ENCODE measurements around the gene OR13C9.
A peak's percentile ranks its signal among the peaks of the same experiment; 100 is the strongest.
"Not testable (repeated sequence)": the region's sequence is repeated elsewhere in the genome, so short reads cannot be mapped to it uniquely, and the experiment has no call there.

OR13C9 gene

GRCh38 chr9:104618104-104618503 is at the start of gene OR13C9:
Gene OR13C9 (minus strand): TSS chr9:104618204. CDS start chr9:104618204, 0 bp downstream.
- no peak for DNase-seq (ENCODE audit: low read depth)

- DNase-seq (ENCODE audit: low read depth): no peak
Measured at GRCh38 chr9:104658496-104659195, 40.6 kb upstream of the OR13C9 start.

GRCh38 chr9:104635456-104635855 is 17.5 kb upstream of the OR13C9 start:
- no peak for DNase-seq (ENCODE audit: low read depth)

GRCh38 chr9:104633976-104634520 is 16.0 kb upstream of the OR13C9 start:
- DNase-seq (ENCODE audit: low read depth): no peak

- DNase-seq (ENCODE audit: low read depth): not testable (repeated sequence)
Measured at GRCh38 chr9:104625964-104626363, 8.0 kb upstream of the OR13C9 start.

- no peak for DNase-seq (ENCODE audit: low read depth)
Measured at GRCh38 chr9:104617418-104617817, 586 bp downstream of the OR13C9 start.

GRCh38 chr9:104611213-104611612 is 6.8 kb downstream of the OR13C9 start:
- no peak for DNase-seq (ENCODE audit: low read depth)

- DNase-seq (ENCODE audit: low read depth): no peak
Measured at GRCh38 chr9:104608336-104608735, 9.7 kb downstream of the OR13C9 start.

GRCh38 chr9:104606152-104606551 is 11.9 kb downstream of the OR13C9 start:
- DNase-seq (ENCODE audit: low read depth): no peak

- DNase-seq (ENCODE audit: low read depth): not testable (repeated sequence)
Measured at GRCh38 chr9:104605527-104605926, 12.5 kb downstream of the OR13C9 start, which contains the start of gene OR13C2. Gene OR13C2 (minus strand): TSS chr9:104605627. CDS start chr9:104605627, 0 bp downstream.

- DNase-seq (ENCODE audit: low read depth): no peak
Measured at GRCh38 chr9:104604801-104605200, 13.2 kb downstream of the OR13C9 start.

GRCh38 chr9:104599313-104599712 is 18.7 kb downstream of the OR13C9 start, which contains the start of gene OR13C5:
Gene OR13C5 (minus strand): TSS chr9:104599413. CDS start chr9:104599413, 0 bp downstream.
- not testable (repeated sequence) for DNase-seq (ENCODE audit: low read depth)

GRCh38 chr9:104598749-104599148 is 19.3 kb downstream of the OR13C9 start:
- not testable (repeated sequence) for DNase-seq (ENCODE audit: low read depth)

- no peak for DNase-seq (ENCODE audit: low read depth)
Measured at GRCh38 chr9:104589626-104590025, 28.4 kb downstream of the OR13C9 start.

- peak; percentile 77 for DNase-seq (ENCODE audit: low read depth)
Measured at GRCh38 chr9:104586496-104587180, 31.4 kb downstream of the OR13C9 start.

GRCh38 chr9:104580562-104580961 is 37.4 kb downstream of the OR13C9 start:
- DNase-seq (ENCODE audit: low read depth): no peak

GRCh38 chr9:104577263-104577662 is 40.7 kb downstream of the OR13C9 start:
- no peak for DNase-seq (ENCODE audit: low read depth)

GRCh38 chr9:104575456-104575855 is 42.5 kb downstream of the OR13C9 start:
- DNase-seq (ENCODE audit: low read depth): peak; percentile 9

- DNase-seq (ENCODE audit: low read depth): no peak
Measured at GRCh38 chr9:104572612-104573011, 45.4 kb downstream of the OR13C9 start.

GRCh38 chr9:104568868-104569267 is 49.1 kb downstream of the OR13C9 start, which contains the start of gene OR13C8:
Gene OR13C8 (plus strand): TSS chr9:104569168. CDS start chr9:104569168, 0 bp downstream.
- no peak for DNase-seq (ENCODE audit: low read depth)

Measured in stromal cell of bone marrow (primary cell).